Measurements from ENCODE around the gene ERVV-1.
"Not testable (repeated sequence)": the region's sequence is repeated elsewhere in the genome, so short reads cannot be mapped to it uniquely, and the experiment has no call there.

Gene ERVV-1, protein sequence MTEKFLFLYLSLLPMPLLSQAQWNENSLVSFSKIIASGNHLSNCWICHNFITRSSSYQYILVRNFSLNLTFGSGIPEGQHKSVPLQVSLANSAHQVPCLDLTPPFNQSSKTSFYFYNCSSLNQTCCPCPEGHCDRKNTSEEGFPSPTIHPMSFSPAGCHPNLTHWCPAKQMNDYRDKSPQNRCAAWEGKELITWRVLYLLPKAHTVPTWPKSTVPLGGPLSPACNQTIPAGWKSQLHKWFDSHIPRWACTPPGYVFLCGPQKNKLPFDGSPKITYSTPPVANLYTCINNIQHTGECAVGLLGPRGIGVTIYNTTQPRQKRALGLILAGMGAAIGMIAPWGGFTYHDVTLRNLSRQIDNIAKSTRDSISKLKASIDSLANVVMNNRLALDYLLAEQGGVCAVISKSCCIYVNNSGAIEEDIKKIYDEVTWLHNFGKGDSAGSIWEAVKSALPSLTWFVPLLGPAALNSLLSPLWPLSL

DNA sequence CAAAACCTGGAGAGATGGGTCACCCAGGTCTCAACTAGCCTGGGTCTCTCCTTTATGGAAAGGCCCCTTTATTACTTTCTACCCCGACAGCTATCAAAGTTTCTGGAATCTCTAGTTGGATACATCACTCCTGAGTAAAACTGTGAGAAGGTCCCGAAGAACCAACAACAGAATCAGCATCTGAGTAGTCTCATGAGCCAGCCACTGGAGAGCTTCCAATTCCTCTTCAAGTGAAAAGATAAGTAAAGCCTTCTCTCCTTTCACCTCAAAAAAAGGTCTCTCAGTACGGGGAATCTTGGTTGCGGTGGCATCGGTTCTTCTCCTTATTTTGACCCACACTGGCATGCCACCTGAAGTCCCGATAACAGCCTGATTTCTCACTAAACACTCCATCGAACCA is at the start of gene ERVV-1:
TSS of gene ERVV-1 (plus strand) at position 301 of the 400 bp plus-strand sequence. CDS start 170 bp downstream, outside the sequence.
- DNase-seq: no peak

DNA sequence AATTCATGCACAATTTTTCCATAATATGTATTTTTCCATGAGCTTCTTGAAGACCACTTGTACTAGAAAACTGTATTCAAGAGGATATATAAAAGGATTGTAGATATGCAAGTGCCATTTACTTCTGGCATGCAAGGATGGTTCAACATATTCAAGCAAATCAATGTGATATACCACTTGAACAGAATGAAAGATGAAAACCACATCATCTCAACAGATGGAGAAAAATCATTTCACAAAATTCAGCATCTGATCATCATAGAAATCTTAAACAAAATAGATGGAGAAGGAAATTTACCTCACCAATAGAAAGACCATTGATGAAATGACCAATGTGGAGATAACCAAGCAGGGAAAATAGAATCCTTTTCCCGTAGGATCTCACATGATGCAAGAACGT is 45.9 kb upstream of the ERVV-1 start:
- DNase-seq: no peak

GRCh38 chr19:52981329-52981728 is 32.4 kb upstream of the ERVV-1 start:
- DNase-seq: no peak

GRCh38 chr19:52983167-52983566 is 30.6 kb upstream of the ERVV-1 start:
- not testable (repeated sequence) for DNase-seq

DNA sequence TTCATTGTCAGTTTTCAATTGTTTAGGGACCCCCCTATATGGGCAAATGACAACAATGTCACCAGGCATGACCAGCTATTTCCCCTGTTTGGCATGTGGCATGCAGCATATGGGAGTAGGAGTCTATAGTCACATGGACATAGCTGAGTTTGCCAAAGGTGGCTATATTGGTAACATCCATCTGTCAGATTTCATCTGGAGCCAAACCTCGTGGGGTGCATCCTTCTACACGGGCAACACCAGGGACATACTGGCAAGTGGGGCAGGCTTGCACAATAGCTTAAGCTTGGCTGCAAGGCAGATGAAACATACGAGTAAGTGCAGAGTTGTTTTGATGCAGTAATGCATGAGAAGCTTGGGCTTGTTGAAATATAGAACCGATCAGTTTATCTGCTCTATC is 26.5 kb upstream of the ERVV-1 start:
- no peak for DNase-seq

DNA sequence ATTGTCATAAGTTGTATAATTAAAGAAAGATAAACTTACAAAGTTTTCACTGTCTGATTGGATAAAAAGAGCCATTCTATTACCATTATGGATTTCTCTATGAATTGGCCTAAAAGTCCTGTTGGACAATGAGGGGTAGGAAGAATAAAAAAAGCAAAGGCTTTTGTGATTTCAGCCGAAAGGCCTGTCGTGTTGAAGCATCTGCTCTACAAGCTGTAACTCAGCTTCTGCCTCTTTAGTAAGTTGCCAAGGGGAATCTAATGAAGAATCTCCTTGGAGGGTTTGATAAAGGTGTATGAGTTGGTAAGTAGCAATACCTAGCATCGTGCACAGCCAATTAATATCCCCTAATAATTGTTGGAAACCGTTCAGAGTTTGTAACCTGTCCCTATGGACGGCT is 25.2 kb upstream of the ERVV-1 start:
- DNase-seq: no peak

DNA sequence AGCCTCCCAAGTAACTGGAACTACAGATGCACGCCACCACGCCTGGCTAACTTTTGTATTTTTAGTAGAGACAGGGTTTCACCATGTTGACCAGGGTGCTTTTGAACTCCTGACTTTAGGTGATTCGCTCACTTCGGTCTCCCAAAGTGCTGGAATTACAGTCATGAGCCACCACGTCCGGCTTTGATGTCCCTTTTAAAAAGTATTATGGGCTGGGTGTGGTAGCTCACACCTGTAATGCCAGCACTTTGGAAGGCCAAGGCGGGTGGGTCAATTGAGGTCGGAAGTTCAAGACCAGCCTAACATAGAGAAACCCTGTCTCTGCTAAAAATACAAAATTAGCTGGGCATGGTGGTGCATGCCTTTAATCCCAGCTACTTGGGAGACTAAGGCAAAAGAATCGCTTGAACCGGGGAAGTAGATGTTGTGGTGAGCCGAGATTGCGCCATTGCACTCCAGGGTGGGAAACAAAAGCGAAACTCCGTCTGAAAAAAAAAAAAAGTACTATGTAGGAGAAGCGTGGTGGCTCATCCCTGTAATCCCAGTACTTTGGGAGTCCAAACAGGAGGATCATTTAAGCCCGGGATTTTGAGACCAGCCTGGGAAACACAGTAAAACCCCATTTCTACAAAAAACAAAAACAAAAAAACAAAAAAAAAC is 22.8 kb upstream of the ERVV-1 start:
- no peak for DNase-seq

GRCh38 chr19:52991484-52991883 is 22.2 kb upstream of the ERVV-1 start:
- DNase-seq: peak; percentile 69

GRCh38 chr19:52992109-52993004 is 21.4 kb upstream of the ERVV-1 start:
- DNase-seq: no peak

DNA sequence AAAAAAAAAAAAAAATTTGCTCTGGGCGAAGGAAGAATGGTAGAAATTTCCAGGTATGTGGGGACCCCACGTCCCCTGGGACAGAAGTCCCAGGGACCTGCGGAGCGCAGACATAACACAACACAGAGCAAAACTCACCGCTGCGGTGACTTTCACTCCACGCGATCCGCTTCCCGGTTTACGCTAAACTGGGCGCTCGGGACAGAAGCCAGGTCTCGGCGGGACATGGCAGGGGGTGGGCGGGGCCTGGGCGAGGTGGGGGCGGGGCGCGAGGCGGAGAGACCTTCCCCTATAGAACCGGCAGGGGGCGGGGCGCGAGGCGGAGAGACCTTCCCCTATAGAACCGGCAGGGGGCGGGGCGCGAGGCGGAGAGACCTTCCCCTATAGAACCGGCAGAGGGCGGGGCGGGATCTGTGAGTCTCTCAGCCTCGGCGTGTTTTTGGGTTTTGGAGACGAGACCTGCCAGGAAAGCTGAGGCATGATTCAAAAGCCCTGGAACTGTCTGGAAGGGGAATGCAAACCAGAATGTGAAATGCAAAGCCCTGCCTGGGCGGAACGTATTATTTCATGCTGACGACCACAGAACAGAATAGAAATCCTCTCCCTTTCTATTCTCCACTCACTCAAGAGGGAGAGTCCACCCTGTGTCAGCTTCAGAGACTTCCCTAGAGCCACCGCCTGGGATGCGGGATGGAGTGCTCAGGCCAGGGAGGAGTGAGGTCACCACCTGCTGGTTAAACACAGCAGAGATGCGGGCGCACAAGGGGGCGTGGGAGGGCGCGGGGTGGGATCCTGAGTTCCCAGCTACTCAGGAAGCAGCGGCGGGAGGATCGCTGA is 20.2 kb upstream of the ERVV-1 start:
- DNase-seq: peak; percentile 50

- DNase-seq: no peak
These were observed 18.0 kb upstream of the ERVV-1 start for GRCh38 chr19:52995711-52996110.

DNA sequence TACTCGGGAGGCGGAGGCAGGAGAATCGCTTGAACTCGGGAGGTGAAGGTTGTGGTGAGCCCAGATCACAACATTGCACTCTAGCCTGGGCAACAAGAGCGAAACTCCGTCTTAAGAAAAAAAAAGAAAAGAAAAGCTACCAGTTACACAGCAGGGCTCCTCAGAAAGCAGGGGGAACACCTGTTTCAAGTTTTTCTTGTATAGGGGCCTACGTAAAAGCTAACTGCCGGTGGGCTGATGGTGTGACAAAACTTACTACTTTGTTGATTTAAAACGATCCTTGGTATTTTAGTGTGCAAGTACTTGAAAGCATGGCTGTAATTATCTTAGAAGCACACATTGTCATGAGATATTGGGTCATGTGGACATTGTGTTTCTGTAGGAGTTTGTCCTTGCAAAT is 15.7 kb upstream of the ERVV-1 start:
- no peak for DNase-seq

- no peak for DNase-seq
These were observed 11.2 kb upstream of the ERVV-1 start for GRCh38 chr19:53002479-53002878.

DNA sequence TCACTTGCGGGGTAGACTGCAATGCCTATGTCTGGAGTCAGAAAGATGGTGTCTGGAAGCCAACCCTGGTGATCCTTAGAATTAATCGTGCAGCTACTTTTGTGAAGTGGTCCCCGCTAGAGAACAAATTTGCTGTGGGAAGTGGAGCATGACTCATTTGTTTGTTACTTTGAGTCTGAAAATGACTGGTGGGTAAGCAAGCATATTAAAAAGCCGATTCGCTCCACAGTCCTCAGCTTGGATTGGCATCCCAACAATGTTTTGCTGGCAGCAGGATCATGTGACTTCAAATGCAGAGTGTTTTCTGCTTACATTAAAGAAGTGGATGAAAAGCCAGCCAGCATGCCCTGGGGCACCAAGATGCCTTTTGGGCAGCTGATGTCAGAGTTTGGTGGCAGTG is 9.5 kb upstream of the ERVV-1 start:
- DNase-seq: no peak

GRCh38 chr19:53007200-53007599 is 6.5 kb upstream of the ERVV-1 start:
- no peak for DNase-seq

DNA sequence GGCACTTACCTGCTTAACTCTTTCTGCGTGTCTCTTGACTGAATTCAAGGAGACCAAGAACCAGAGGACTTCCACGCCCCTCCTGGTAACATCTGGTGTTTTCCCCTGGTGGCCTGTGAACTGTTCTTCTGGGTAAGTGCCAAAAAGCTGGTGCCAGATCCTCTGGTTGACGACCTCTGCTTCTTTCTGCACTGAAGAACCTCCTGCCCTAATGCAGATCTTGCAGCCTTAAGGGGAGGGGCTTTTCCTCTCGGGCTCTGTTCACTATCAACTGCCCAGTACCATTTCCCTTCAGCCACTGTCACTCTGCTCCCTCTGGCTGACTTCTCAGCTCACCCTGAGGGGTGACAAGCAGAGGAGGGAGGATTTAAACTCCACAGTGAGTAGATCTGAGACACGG is 6.1 kb upstream of the ERVV-1 start:
- DNase-seq: no peak

GRCh38 chr19:53008061-53008778 is 5.5 kb upstream of the ERVV-1 start:
- no peak for DNase-seq

DNA sequence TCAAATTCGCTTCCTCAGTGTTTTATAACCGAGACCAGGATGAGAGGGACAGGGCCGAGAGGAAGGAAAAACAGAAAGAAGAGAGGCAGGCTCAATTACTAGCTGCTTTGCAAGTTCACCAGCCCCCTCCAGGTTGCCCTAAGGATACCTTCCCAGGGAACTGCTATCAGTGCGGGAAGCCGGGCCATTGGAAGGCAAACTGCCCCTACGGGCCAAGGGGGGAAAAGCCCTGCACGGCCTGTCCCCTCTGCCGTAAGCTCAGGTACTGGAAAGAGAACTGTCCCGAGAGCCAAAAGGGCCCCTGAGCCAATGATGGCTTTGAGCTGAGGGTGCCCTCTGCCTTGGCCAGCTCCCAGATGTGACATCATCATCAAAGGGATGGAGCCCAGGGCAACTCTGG is 3.2 kb upstream of the ERVV-1 start:
- DNase-seq: no peak

DNA sequence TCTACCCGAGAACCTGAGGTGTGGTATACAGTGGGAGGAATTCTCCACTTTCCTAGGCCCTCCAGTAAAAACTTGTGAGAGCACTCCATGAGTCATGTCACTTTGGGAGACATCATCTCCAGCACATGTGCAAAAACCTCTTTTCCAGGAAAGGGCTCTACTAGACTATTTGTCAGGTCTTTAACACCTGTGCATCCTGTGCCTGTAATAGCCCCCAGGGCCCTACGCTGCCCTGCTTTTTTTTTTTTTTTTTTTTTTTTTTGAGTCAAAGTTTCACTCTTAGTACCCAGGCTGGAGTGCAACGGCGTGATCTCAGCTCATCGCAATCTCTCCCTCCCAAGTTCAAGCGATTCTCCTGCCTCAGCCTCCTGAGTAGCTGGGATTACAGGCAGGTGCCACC is 1.7 kb upstream of the ERVV-1 start:
- no peak for DNase-seq

DNA sequence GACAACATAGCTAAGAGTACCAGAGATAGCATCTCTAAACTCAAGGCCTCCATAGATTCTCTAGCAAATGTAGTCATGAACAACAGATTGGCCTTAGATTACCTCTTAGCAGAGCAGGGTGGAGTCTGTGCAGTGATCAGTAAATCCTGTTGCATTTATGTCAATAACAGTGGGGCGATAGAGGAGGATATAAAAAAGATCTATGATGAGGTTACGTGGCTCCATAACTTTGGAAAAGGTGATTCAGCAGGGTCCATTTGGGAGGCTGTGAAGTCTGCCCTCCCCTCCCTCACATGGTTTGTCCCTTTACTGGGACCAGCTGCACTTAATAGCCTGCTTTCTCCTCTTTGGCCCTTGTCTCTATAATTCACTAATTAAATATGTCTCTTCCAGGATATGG is 1.4 kb downstream of the ERVV-1 start:
- DNase-seq: no peak

- no peak for DNase-seq
These were observed 2.0 kb downstream of the ERVV-1 start for GRCh38 chr19:53015730-53016129.

DNA sequence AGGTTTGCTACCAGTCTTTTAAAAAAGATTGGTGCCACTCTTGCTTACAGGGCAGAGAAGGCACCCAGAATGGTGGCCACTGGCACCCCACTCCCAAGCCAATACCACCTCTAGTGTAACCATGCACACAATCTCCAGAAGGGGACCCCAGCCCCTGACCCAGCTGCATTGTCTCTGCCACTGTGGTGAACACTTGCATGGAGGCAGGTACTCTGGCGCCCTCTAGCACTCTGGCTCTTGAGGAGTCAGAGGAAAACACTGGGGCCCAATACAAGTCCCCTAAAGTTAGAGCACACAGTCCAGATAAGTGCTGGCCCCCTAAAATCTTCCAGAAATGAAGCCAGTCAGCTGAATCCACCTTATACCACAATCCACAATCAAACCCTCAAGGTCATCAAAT is 6.0 kb downstream of the ERVV-1 start:
- DNase-seq: no peak

Data from HCEC 1CT (cell line).